HG03175 (cell line): ENCODE data around the gene TMC7.
"Not testable (repeated sequence)": the region's sequence is repeated elsewhere in the genome, so short reads cannot be mapped to it uniquely, and the experiment has no call there.

Experiments used
- ATAC-seq: cut with Tn5 transposase; IDR thresholded peaks from one replicate; pipeline ENCODE4 v1.9.1; 2021; ENCODE audit warnings: mild to moderate bottlenecking, moderate library complexity; ENCODE audit not compliant: unreplicated experiment

Gene TMC7

DNA sequence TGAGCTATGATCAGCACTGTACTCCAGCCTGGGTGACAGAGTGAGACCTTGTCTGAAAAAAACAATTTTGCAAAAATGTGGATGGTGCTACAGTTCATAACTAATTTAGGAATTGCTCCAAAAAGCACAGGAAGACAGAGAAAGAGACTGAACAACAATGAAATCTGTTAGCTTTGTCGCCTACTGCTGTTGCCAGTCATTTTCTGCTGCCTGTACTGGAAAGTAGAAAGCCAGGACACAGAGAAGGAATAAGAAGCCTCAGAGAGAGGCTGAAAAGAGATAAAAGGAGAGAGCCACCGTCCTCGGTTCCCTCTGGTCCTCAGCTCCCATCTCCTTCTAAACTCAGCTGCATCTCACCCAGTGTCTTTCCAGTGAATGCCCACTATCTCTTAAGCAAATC is 8.6 kb upstream of the TMC7 start:
- no peak for ATAC-seq

- no peak for ATAC-seq
Measured at GRCh38 chr16:18979936-18980335, 3.8 kb upstream of the TMC7 start.

DNA sequence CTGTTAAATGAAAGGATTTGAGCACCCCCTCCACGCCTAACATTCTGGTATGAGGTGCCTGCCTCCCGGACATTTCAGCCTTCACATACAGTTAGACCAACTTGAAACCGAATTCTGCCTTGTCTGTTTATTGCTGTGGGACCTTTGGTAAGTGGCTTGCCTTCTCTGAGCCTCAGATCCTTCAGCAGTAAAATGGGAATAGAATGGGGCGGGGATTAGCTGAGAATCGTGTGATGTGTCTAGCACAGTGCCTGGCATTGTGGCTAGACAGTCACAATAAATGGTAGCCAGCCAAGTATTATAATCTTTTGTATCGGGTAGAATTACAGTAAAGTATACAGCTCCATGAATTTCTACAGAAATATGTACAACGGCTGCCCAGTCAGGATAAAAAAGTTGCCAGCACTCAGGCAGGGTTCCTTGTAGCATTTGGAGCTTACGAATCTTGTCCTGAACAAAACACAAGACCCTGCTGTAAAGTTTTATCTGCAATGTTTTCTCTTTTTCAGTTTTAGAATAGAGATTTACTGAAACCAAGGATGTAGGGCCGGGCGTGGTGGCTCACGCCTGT is 786 bp downstream of the TMC7 start:
- ATAC-seq, result no peak

DNA sequence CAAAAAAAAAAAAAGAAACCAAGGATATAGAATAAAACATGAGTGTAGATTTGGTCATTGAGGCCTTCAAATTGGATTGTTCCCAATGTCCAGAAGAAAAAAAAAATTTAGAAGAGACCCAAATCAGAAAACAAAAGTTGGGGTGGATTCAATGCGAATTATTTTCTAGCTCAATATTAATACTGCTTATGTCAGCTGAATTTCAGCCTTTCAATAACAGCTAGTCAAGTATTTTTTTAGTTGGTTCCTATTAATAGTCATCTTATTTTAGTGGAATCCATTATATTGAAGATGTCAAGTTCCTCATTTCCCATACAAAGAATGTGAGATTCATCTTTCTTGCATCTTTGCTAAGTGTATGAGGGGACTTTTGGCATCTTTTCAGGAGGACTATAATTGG is 1.5 kb downstream of the TMC7 start:
- ATAC-seq, result not testable (repeated sequence)

DNA sequence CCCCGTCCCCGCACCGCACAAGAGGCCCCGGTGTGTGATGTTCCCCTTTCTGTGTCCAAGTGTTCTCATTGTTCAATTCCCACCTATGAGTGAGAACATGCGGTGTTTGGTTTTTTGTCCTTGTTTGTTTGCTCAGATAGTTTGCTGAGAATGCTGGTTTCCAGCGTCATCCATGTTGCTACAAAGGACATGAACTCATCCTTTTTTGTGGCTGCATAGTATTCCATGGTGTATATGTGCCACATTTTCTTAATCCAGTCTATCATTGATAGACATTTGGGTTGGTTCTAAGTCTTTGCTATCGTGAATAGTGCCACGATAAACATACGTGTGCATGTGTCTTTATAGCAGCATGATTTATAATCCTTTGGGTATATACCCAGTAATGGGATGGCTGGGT is 8.0 kb downstream of the TMC7 start:
- ATAC-seq, result not testable (repeated sequence)

DNA sequence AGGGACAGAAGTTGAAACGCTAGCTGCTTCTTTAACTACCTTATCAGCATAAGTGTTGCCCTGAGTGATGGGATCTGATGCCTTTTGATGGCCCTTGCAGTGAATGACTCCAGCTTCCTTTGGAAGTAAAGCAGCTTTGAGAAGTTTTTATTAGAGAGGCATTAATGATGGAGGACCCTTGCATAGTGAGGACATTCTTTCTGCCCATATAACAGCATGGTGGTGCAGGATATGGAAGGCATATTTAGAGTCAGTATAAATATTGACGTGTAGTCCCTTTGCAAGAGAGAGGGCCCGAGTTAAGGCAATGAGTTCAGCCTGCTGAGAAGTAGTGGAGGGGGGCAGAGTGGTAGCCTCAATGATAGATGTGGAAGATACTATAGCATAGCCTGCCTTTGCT is 9.8 kb downstream of the TMC7 start:
- ATAC-seq, result not testable (repeated sequence)

- ATAC-seq, result not testable (repeated sequence)
Measured at GRCh38 chr16:18994181-18994580, 10.4 kb downstream of the TMC7 start.

DNA sequence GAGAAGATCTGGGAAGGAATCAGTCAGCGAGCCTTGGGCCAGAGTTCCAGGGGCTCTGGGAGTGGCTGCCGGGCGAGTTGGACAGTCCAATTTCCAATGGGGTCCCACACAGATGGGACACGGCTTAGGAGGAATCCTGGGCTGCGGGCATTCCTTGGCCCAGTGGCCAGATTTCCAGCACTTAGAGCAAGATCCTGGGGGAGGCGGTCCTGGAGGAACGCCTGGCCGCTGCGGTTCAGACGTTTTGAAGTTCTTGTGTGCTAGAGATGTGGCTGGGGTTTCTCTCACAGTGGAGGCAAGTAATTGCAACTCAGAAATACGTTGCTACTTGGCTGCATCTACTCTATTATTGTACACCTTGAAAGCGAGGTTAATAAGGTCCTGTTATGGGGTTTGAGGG is 11.7 kb downstream of the TMC7 start:
- not testable (repeated sequence) for ATAC-seq

- not testable (repeated sequence) for ATAC-seq
Measured at GRCh38 chr16:18996536-18996935, 12.8 kb downstream of the TMC7 start.

DNA sequence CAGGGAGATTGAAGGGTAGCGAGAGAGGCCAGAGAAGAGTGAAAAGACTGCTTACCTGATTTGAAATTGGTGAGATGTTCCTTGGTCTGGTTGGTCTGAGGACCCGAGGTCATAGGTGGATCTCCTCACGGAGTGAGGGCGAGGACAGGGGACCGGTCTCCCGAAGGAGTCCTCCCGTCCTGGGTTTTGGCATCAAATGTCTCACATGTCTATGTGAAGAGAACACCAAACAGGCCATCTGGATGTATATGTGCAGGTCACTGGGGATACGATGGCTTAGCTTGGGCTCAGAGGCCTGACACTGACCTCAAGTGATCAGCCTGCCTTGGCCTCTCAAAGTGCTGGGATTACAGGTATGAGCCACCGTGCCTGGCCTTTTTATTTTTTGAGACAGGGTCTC is 13.3 kb downstream of the TMC7 start:
- ATAC-seq, result not testable (repeated sequence)

- no peak for ATAC-seq
Measured at GRCh38 chr16:18999045-18999393, 15.3 kb downstream of the TMC7 start.

- no peak for ATAC-seq
Measured at GRCh38 chr16:19001788-19002187, 18.1 kb downstream of the TMC7 start.

DNA sequence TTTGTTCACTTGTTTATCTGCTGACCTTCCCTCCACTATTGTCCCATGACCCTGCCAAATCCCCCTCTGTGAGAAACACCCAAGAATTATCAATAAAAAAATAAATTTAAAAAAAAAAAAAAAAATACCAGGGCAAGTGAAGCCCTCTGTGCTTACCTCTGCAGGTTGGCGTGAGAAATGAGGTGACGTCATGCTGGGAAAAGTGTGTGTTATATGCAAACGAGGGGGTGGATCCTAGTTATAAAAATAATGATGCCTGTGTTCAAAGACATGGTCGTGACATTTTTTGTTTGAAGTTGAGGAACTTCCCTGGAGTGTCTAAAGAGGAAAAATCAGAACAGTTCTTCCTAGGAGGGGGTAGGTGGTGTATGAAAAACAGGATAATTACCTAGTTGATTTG is 20.2 kb downstream of the TMC7 start:
- no peak for ATAC-seq

DNA sequence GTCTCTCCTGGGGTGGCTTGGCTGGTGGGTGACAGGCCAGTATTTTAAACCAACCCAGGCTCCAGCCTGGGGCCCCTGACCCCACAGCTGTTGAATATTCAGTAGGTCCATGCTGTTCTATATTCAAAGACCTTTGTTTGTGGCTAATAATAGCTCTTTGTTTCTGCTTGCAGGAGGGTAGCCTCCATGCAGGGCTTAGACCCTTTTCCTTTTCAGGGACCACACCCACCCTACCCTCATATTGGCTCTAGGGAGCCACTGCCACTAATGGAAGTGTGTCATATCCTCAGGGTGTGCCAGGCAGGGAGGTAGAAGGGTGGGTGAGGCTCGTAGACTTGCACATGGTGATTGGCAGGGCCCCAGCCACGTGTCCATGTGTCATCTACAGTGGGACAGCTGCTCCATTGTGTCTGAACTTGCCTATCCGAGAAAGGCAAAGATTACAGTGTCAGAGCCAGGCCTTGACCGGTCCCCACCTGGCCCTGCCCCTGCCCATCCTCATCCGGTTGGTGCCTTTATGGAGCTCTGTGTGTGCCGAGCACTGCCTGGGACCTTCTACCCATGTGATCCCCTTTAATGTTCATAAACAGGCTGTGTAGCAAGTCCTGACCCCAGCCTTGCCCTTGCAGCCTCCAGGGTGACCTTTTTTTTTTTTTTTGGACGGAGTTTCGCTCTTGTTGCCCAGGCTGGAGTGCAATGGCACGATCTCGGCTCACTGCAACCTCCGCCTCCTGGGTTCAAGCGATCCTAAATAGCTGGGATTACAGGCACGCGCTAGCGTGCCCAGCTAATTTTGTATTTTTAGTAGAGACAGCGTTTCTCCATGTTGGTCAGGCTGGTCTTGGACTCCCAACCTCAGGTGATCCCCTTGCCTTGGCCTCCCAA is 22.1 kb downstream of the TMC7 start:
- ATAC-seq, result no peak

DNA sequence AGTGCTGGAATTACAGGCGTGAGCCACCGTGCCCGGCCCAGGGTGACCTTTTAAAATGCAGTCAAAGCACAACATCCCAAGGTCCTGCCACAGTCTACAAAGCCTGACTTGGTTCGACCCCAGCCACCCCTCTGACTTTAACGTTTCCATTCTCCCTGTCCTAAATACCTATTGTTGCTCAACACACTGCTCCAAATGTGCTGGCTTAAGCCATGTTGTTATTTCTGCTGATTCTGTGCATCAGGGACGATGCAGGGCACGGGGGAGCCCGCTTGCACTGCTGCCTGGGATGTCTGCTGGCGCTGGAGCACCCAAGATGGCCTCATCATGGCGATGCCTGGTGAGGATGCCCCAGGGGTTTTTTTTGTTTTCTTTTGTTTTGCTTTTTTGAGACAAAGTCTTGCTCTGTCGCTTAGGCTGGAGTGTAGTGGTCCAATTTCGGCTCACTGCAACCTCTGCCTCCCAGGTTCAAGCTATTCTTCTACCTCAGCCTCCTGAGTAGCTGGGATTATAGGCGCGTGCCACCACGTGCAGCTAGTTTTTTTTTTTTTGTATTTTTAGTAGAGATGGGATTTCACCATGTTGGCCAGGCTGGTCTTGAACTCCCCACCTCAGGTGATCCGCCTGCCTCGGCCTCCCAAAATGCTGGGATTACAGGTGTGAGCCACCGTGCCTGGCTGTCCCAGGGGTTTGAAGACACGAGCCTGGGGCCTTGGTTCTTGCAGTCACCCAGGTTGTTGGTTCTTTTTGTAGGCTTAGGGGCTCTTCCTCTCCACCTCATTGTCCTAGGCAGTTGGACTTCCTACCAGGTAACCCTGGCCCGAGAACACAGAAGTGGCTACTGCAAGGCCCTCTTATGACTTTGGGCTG is 22.9 kb downstream of the TMC7 start:
- ATAC-seq, result no peak

DNA sequence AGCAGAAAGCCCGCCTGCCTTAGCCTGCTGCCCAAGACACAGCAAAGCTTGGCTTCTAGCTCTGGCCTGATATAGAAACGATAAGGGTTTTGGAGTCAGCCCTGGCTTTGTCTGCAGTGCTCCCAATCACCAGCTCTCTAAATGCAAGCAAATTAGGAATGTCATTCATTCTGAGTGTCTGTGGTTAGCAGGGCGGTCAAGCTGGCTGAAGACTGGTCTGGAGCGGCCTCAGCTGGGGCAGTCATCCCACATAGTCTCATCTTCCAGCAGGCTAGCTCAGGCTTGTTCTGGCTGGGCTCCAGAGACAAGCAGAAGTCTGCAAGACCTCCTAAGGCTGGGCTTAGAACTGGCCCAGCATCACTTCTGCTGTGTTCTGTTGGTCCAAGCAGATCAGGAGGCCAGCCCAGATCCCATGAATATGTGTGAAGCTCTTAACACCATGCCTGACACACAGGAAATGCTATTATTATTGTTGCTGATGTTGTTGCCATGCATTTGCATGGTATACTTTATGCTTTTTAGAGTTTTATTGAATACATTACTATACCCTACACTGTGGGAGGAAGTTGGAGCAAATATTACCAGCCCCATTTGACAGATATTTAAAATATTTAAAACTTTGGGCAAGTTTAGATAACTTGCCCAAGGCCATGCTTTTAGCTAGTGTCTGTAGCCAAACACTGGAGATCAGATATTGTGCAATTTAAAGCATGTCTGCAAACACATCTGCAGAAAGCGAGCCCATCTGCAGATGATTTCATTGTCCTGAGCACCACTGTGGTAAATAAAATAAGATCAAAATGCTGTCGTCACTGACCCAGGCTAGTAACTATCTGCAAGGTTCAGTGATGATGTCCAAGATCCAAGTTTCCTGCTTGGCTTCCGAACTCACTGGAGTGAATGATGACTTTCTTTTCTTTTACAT is 24.8 kb downstream of the TMC7 start:
- no peak for ATAC-seq

DNA sequence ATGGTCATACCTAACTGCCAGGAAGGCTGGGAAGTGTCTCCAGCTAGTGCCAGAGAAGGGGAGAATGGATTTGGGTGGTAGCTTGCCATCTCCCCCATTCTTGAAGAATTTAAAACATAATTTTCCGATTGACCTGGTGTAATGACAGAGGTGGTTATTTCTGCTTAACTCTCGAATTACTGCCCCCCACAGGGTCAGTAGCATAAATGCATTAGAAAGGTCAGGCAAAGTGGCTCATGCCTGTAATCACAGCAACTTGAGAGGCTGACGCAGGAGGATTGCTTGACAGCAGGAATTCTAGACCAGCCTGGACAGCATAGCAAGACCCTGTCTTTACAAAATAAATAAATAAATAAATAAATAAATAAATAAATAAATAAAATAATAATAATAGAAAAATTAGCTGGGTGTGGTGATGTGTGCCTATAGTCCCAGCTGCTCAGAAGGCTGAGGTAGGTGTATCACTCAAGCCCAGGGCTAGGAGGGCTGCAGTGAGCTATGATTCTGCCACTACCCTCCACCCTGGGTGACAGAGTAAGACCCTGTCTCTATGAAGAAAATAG is 27.5 kb downstream of the TMC7 start:
- ATAC-seq, result no peak

DNA sequence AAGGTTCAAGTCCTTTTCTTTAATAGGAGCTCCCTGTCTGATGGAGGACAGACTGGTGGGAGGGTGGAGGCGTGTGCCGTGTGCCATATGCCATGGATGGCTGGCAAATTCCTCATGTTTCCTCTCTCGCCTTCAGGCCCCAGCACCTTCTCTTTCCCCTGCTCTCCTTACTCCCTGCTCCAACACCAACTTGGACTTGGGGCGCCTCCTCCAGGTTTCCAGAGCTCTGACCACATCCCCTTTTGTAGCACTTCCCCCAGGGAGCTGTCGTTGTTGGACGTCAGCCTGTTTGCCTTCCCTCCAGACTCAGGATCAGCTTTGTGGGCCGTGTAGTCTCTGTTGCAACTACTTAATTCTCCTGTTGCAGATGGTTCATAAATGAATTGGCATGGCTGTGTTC is 30.7 kb downstream of the TMC7 start:
- no peak for ATAC-seq

DNA sequence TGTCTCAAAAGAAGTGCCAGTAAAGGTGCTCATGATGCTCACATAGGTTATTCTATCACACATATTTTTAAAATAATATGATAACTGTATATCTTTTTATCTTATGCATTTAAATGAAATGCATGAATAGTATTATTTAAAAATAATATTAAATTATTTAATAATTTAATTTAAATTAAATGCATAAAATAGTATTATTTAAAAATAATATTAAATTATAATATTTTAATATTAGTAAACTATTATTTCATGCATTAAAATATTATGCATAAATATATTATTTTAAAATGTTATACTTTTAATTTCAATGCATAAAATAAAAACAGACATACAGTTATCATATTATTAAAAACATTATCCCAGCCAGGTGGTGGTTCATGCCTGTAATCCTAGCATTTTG is 33.4 kb downstream of the TMC7 start:
- no peak for ATAC-seq

DNA sequence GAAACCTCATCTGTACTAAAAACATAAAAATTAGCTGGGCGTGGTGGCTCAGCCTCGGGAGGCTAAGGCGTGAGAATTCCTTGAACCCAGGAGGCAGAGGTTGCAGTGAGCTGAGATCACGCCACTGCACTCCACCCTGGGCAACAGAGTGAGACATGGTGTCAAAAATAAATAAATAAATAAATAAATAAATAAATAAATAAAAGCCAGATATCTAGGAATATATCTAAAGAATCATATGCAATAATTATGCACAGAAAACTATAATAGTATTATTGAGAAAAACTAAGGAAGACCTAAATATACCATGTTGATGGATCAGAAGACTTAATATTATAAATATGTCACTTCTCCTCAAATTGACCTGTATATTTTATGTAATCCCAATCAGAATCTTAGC is 37.0 kb downstream of the TMC7 start:
- ATAC-seq, result no peak
